Neural progenitor cell (in vitro differentiated cells): ENCODE results near the gene GUCY1A2.

Experiments
- CTCF ChIP-seq: fragments of 200-600 bp; sonication (generic); IDR thresholded peaks from 2 replicates; pipeline ENCODE4 v1.5.1; 2017; ENCODE audit warnings: antibody characterized with exemption, mild to moderate bottlenecking
- EZH2 ChIP-seq: fragments of 200-600 bp; sonication (generic); IDR thresholded peaks from 2 replicates; pipeline ENCODE4 v1.6.1; 2017; ENCODE audit warnings: antibody characterized with exemption, mild to moderate bottlenecking, moderate library complexity

GRCh38 chr11:106958517-106959248 lies 59.6 kb downstream of the GUCY1A2 start:
- TF ChIP-seq CTCF (no peak), EZH2 (no peak)
